ENCODE results near the gene VIL1.
A peak's percentile ranks its signal among the peaks of the same experiment; 100 is the strongest.

VIL1 gene

GRCh38 chr2:218397820-218398436, 21.0 kb upstream of the VIL1 start:
- H3K4me3 ChIP-seq (ENCODE audit: low read length), result peak overlapping the region; percentile 86
- TF ChIP-seq CTCF (IDR thresholded peaks at IDR 0.05; ENCODE audit: insufficient read depth, low read depth, low read length, missing control alignments), result no peak
- peak; percentile 88 for DNase-seq (ENCODE audit: low read depth)

GRCh38 chr2:218398437-218399390, 20.2 kb upstream of the VIL1 start:
- peak; percentile 83 for DNase-seq (ENCODE audit: low read depth)
- no peak for TF ChIP-seq CTCF (IDR thresholded peaks at IDR 0.05; ENCODE audit: insufficient read depth, low read depth, low read length, missing control alignments)

GRCh38 chr2:218399391-218400166, 19.3 kb upstream of the VIL1 start, which contains the start of gene CTDSP1:
Gene CTDSP1 (plus strand): TSS chr2:218399868. CDS start chr2:218400091, 223 bp downstream.
- TF ChIP-seq CTCF (IDR thresholded peaks at IDR 0.05; ENCODE audit: insufficient read depth, low read depth, low read length, missing control alignments), result no peak
- DNase-seq (ENCODE audit: low read depth), result peak; percentile 98
- peak within 1 kb of the TSS; percentile 75 for H3K4me3 ChIP-seq (ENCODE audit: low read length)

More at GRCh38 chr2:218398437-218399390, 20.2 kb upstream of the VIL1 start:
- H3K4me3 ChIP-seq (ENCODE audit: low read length), result peak overlapping the region; percentile 86

- H3K4me3 ChIP-seq (ENCODE audit: low read length), result peak overlapping the region; percentile 63
- TF ChIP-seq CTCF (IDR thresholded peaks at IDR 0.05; ENCODE audit: insufficient read depth, low read depth, low read length, missing control alignments), result no peak
- DNase-seq (ENCODE audit: low read depth), result peak; percentile 28
These were observed 18.6 kb upstream of the VIL1 start for GRCh38 chr2:218400167-218400929.

GRCh38 chr2:218400930-218401881, 17.7 kb upstream of the VIL1 start:
- DNase-seq (ENCODE audit: low read depth), result no peak
- H3K4me3 ChIP-seq (ENCODE audit: low read length), result peak overlapping the region; percentile 63
- no peak for TF ChIP-seq CTCF (IDR thresholded peaks at IDR 0.05; ENCODE audit: insufficient read depth, low read depth, low read length, missing control alignments)
